GM11168 (cell line): ENCODE measurements around the gene RO60.
"Not testable (repeated sequence)": the region's sequence is repeated elsewhere in the genome, so short reads cannot be mapped to it uniquely, and the experiment has no call there.

Experiments used
- in situ Hi-C: fragments of 300-500 bp; cut with MboI; formaldehyde crosslinking; loops from one replicate; pipeline ENCODE4 v1.12.0; 2022; ENCODE audit warnings: low sequenced_read_pairs; ENCODE audit not compliant: unreplicated experiment

The RO60 gene

GRCh38 chr1:193059282-193060114, at the start of gene RO60, which contains the start of gene UCHL5:
Gene RO60, plus strand, starts transcription at chr1:193059612. Its CDS starts 9,443 bp downstream, at chr1:193069055.
Gene UCHL5, minus strand, starts transcription at chr1:193059360. Its CDS starts 100 bp downstream, at chr1:193059260.
- in situ Hi-C loops = loop anchor here (10.0 kb wide), 1 partner anchor 415 kb away; no protein-coding TSS in a partner anchor

DNA sequence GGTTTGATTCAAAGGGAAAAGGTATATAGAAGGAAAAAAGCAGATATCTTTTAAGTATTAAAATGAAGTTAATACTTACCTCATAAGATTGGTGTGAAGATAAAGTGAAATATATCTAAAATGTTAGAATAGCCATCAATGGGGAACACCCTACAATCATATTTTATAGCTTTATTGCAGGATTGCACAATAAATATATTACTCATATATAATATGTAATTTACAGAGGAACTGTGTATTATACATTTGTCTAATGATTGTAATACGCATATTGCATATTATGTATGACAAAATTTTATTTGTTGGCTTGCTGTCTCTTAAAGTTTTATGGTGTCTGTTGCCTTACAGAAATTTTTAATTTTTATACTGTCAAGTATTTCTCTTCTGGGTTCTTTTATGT, 48.0 kb upstream of the RO60 start:
- in situ Hi-C loops = loop anchor here (10.0 kb wide), 2 partner anchors 187 to 537 kb away; no protein-coding TSS in a partner anchor

DNA sequence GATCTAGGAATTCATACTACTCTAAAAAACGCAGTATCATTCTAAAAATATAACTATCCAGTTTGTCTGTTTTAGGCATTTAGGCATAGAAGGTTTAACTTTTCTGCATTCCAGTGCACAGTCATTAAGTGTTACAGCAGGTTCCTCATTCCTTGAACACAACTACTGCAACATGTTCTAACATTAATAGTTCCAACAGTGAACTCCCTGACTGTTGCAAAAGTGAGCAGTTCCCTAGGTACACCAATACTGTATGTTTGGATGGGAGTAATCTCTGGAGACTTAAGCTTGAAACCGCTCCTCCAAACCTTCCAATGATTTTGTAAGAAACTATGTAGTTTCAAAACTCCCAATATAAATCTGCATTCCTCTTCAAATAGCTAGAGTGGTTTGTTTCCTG, 46.4 kb upstream of the RO60 start:
- in situ Hi-C loops = loop anchor here (10.0 kb wide), 2 partner anchors 188 to 538 kb away; no protein-coding TSS in a partner anchor

DNA sequence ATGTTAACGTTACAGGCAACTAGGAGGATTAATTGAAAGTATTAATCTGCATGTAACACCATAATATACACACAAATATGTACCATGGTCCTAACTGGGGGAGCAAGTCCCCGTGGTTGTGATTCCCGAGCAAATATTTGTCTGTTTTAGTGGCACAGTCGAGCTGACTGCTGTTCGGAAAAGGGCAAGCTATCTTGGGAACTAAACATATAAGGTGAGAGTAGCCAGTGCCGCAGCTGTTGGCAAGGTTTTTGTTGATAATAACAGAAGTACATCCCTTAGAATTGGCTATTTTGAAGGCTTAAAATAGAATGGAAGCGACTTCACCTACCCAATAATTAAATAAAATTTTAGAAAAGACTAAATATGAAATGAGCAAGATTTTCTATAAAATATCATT, 45.7 kb upstream of the RO60 start:
- in situ Hi-C loops = loop anchor here (10.0 kb wide), 2 partner anchors 189 to 539 kb away; no protein-coding TSS in a partner anchor

GRCh38 chr1:193014400-193014799, 45.0 kb upstream of the RO60 start:
- in situ Hi-C loops = loop anchor here (10.0 kb wide), 2 partner anchors 190 to 540 kb away; no protein-coding TSS in a partner anchor

- in situ Hi-C loops = loop anchor here (10.0 kb wide), 2 partner anchors 192 to 542 kb away; no protein-coding TSS in a partner anchor
Observed at GRCh38 chr1:193016788-193017187, 42.6 kb upstream of the RO60 start.

GRCh38 chr1:193019442-193020026, 39.9 kb upstream of the RO60 start:
- in situ Hi-C loops = loop anchor here (10.0 kb wide), 2 partner anchors 195 to 545 kb away; no protein-coding TSS in a partner anchor

- in situ Hi-C loops = no loop called here
Observed at GRCh38 chr1:193025218-193025617, 34.2 kb upstream of the RO60 start.

- in situ Hi-C loops = no loop called here
Observed at GRCh38 chr1:193030280-193030679, 29.1 kb upstream of the RO60 start.

- in situ Hi-C loops = no loop called here
Observed at GRCh38 chr1:193031431-193031830, 28.0 kb upstream of the RO60 start.

GRCh38 chr1:193032643-193033427, 26.6 kb upstream of the RO60 start:
- in situ Hi-C loops = not testable (repeated sequence)

DNA sequence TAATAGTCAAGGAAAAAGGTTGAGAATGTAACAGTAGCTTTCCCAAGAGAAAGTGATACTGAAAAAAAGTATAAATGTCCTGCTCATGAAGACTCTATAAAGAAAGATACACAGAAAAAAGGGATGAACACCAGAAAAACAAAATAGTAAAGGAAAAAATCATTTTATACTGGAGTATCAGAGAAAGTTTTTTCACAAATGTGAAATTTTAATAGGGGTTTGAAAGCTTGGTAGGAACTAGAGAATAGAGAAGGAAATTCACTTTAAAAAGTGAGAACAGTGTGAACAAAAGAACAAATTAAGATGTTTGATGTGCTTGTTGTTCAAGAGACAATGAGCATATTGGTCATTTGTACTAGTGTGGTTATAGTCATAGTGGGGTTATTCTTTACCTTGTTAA, 25.8 kb upstream of the RO60 start:
- in situ Hi-C loops = no loop called here

DNA sequence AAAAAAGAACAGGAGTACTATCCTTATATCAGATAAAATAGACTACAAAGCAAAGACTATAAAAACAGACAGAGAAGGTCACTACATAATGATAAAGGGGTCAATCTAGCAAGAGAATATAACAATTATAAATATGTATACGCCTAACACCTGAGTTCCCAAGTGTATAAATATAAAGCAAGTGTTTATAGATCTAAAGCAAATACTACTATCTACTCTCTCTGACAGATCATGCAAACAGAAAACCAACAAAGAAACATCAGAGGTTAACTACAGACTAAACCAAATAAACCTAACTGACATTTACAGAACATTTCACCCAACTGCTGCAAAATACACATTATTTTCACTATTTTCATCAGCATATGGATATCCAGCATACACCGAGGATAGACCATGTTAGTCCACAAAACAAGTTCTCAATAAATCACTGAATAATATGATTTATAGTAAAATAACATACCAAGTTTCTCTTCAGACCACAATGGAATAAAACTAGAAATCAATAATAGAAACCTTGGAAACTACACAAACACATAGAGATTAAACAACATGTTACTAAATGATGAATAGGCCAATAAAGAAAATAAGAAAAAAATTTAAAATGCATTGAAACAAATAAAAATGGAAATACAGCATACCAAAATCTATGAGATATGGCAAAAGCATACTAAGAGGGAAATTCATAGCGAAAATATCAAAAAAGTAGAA, 22.9 kb upstream of the RO60 start:
- in situ Hi-C loops = no loop called here

- in situ Hi-C loops = no loop called here
Observed at GRCh38 chr1:193040011-193040410, 19.4 kb upstream of the RO60 start.

DNA sequence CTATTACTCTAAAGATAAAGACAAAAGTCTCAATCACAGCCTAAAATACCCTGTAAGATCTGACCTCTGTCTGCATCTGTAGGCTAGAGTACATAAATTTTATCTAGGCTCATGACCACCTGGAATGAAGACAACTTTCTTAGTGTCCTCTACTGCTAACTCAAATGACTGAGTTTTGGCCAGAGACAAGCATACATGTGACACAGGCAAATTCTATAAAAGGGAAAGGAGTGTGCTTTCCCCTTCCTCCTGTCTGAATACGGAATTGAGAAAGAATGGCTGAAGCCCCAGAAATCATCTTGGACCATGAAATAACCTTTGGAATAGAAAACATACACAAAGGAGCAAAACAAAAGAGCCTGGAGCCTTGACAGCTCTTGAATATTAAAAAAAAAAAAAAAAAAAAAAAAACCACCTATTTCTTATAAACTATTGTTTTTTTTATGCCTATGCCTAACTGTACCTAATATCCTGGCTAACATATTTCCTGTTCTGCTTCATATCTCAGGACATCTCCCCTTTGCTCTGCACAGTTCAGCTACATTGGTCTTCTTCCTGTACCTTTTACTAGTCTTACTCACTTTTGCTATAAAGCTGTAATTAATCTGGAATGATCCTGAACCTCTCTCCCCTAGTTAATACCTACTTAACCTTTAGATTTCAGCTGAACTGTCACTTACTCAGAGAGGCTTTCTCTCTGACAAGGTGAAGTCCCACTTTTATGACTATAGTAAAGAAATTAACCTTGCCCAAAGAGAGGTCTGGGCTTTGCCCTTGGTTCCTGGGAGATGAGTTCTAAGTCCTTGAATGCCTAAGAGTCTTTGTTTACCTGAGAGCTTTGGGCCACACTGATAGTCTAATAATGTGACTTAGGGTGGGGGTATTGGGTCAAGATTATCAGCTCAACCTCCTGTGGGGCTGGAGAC, 16.4 kb upstream of the RO60 start:
- in situ Hi-C loops = no loop called here

GRCh38 chr1:193048913-193049312, 10.5 kb upstream of the RO60 start:
- in situ Hi-C loops = not testable (repeated sequence)

DNA sequence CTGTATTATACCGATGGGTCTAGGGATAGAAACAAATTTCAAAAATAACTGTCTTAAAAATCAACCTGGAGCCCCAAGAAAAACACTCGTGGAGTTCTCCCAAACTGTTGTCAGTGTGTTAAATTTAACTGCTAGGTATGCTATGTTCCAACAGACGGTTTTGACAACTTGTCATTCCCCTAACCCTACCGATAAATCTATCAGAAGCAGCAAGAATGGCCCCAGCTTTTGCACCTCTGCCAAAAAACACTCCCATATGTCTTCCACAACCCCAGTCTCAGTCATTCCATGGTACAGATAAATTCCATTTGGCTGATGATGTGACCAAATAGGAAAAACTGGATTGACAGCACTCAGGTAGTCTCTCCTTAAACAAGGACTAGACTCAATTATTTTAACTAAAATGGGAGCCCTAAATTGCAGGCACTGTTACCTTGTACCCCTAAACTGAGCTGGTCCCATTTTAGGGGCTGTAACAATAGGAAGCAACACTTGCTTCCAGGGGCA, 5.2 kb upstream of the RO60 start:
- in situ Hi-C loops = loop anchor here (10.0 kb wide), 1 partner anchor 421 kb away; no protein-coding TSS in a partner anchor

DNA sequence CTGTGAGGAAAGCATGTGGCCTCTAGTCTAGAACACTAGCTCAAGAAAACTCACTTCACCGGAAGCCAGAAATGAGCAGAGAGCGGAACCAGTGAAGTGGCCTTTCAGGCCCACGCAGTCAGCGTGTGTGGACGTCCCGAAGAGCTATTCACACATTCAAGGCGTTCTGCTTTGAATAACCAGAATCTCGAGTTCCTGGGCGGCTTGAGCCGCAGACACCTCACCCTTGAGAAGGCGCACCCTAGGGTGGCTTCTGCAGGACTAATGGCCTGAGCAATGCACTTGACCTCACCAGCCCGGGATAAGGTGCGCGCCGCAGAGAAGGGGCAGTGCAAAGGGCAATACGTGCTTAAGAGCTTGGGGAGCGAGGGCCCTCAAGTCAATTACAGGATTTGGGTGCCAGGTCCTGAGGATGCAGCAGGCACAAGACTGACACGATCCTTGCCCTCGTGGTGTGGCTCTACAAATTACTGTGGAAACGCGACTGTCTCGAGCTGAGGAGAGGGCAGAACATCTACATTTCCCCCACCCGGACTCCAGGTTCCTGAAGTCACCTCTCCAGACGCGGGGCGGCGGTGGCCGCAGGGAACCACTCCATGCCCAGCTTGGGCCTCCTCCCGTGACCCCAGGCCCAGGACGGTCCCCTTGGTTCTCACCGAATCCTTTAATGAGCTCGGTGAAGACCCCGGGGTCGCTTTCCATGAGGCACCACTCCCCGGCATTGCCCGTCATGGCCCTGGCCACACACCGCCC, 707 bp upstream of the RO60 start:
- in situ Hi-C loops = loop anchor here (10.0 kb wide), 1 partner anchor 416 kb away; no protein-coding TSS in a partner anchor
